Measurements from ENCODE around the gene CCSER1. TPM values are rescaled to one million over a fixed set of nuclear protein-coding genes. Genes with fewer than 3 reads are reported as not detected.

CCSER1 gene
- total and polyA plus RNA-seq, 2 of the 8 experiments (the other 6 are each of a cell fraction or from before 2014, with no cell fraction given): 0.26 to 0.84 TPM

DNA sequence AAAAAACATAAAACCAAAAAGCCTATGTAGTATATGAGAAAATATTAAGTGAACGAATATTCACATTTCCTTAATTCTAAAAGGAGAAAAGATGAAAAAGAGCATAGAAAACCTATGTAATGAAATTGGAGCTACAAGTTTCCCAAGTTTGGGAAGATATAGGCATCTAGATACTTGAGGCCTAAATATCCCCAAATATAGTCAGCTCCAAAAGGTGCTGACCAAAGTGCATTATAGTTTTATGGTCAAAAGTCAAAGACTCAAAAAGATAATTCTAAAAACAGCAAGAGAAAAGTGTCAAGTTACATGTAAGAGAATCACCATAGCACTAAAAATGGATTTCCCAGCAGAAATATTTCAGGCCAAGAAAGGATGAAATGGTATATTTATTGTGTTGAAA is 1502.9 kb downstream of the CCSER1 start:
- no peak overlapping the region for H2BK15ac ChIP-seq (ENCODE audit: low read length)
- no peak overlapping the region for H2BK120ac ChIP-seq (replicated peaks; ENCODE audit: low read depth, low read length)
- WGBS, 2 experiments (ENCODE audit: extremely low coverage in 1 of 2, insufficient coverage in 1 of 2, insufficient read length in 1 of 2, insufficient replicate concordance in 2 of 2, low coverage in 1 of 2, low lambda C conversion rate in 2 of 2, missing lambda C conversion rate in 1 of 2): 78% methylated on average over 1 of the region's 1 CpG; no CpG with 5 or more reads in 1 of the 2 experiments
- no peaks in the 10 kb centered on the region for H3K23me2 ChIP-seq (ENCODE audit: low read depth, low read length)
- no peaks in the 10 kb centered on the region for H3K79me1 ChIP-seq (ENCODE audit: low read depth, low read length)
- H4K91ac ChIP-seq (replicated peaks; ENCODE audit: insufficient read length, low read length): no peak overlapping the region
- no peak overlapping the region for H3K14ac ChIP-seq (ENCODE audit: insufficient read length)
- H3K9me3 ChIP-seq (ENCODE audit: insufficient read depth in 2 of 2, low read depth in 1 of 2, low read length in 1 of 2): no peaks in the 10 kb centered on the region
- H3K79me2 ChIP-seq (ENCODE audit: control insufficient read depth in 1 of 2, insufficient read depth in 2 of 2, low read length in 2 of 2): peaks cover 0 to 11% of the 10 kb centered on the region in 2 experiments; a peak in 3 of 4 replicates
- FAIRE-seq (no peak), DNase-seq (ENCODE audit: low read depth in 1 of 2, low spot score in 2 of 2) (no peak)
- no peak overlapping the region for H2BK20ac ChIP-seq (ENCODE audit: low read length)
- H2BK12ac ChIP-seq (ENCODE audit: low read depth, low read length): no peak overlapping the region
- no peak overlapping the region for H3K18ac ChIP-seq (ENCODE audit: extremely low read depth, low read length)
- no peak overlapping the region for H3K4me3 ChIP-seq (ENCODE audit: extremely low read depth in 1 of 4, insufficient read depth in 2 of 4, low read depth in 3 of 4, low read length in 4 of 4)
- peaks cover 0 to 11% (median 5%) of the 10 kb centered on the region in 4 experiments; a peak in 2 of 8 replicates for H3K36me3 ChIP-seq (ENCODE audit: control insufficient read depth in 2 of 4, insufficient read depth in 4 of 4, low read length in 3 of 4)
- H3K4ac ChIP-seq (replicated peaks; ENCODE audit: insufficient read length, low read depth, low read length): no peak overlapping the region
- H4K5ac ChIP-seq (ENCODE audit: insufficient read length, low read depth, low read length): no peak overlapping the region
- H2AK5ac ChIP-seq (ENCODE audit: low read depth, low read length): no peak overlapping the region
- TF ChIP-seq CTBP2 (IDR thresholded peaks at IDR 0.05; ENCODE audit: borderline replicate concordance, insufficient read depth, insufficient read length, low read length) (no peak), CEBPB (IDR thresholded peaks at IDR 0.05; ENCODE audit: low read depth, low read length) (no peak), EGR1 (IDR thresholded peaks at IDR 0.05; ENCODE audit: borderline replicate concordance, low read depth, low read length) (no peak), TEAD4 (IDR thresholded peaks at IDR 0.05; ENCODE audit: low read depth, low read length) (no peak), TBP (IDR thresholded peaks at IDR 0.05; ENCODE audit: low read depth, low read length) (no peak), HDAC6 (IDR thresholded peaks at IDR 0.05; ENCODE audit: low read depth, low read length) (no peak), RBBP5 (IDR thresholded peaks at IDR 0.05; ENCODE audit: borderline replicate concordance, low read depth, low read length) (no peak), CBX5 (IDR thresholded peaks at IDR 0.05; ENCODE audit: low read depth, low read length) (no peak), RXRA (IDR thresholded peaks at IDR 0.05; ENCODE audit: insufficient read depth, low read depth, low read length) (no peak), TAF1 (IDR thresholded peaks at IDR 0.05; ENCODE audit: low read depth, low read length) (no peak), KDM1A (IDR thresholded peaks at IDR 0.05; ENCODE audit: borderline replicate concordance, low read length) (no peak), SAP30 (IDR thresholded peaks at IDR 0.05; ENCODE audit: insufficient read depth, insufficient replicate concordance, low read length) (no peak), POU5F1 (IDR thresholded peaks at IDR 0.05; ENCODE audit: low read depth, low read length) (no peak), SIRT6 (IDR thresholded peaks at IDR 0.05; ENCODE audit: low read length) (no peak)
- TF ChIP-seq, protein P1, sequence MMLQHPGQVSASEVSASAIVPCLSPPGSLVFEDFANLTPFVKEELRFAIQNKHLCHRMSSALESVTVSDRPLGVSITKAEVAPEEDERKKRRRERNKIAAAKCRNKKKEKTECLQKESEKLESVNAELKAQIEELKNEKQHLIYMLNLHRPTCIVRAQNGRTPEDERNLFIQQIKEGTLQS (IDR thresholded peaks at IDR 0.05; ENCODE audit: insufficient read depth, low read depth, low read length): no peak
- no peak overlapping the region for H2AFZ ChIP-seq (ENCODE audit: low read length)
- H3K56ac ChIP-seq (replicated peaks; ENCODE audit: insufficient read length, low read depth, low read length): no peak overlapping the region
- no peaks in the 10 kb centered on the region for H3K27me3 ChIP-seq (replicated peaks in 1 of 4; ENCODE audit: control insufficient read depth in 3 of 4, extremely low read depth in 1 of 4, insufficient read depth in 3 of 4, low read length in 3 of 4)
- H3K9ac ChIP-seq (replicated peaks in 1 of 4; ENCODE audit: extremely low read depth in 1 of 4, low read depth in 3 of 4, low read length in 3 of 4): no peak overlapping the region
- H3K23ac ChIP-seq (ENCODE audit: insufficient read length): no peak overlapping the region
- H3K4me1 ChIP-seq (replicated peaks in 1 of 4; ENCODE audit: control insufficient read depth in 3 of 4, insufficient read depth in 4 of 4, low read length in 3 of 4): no peaks in the 10 kb centered on the region
- POLR2A ChIA-PET (ENCODE audit: partially characterized antibody): interaction anchor here (1.7 kb wide), 1 partner anchor 8 kb away, joined by 4 read pairs; no protein-coding TSS in a partner anchor
- no peaks in the 10 kb centered on the region for H4K20me1 ChIP-seq (replicated peaks in 1 of 2; ENCODE audit: control insufficient read depth in 1 of 2, insufficient read depth in 2 of 2, low read length in 2 of 2)
- no peak overlapping the region for H4K8ac ChIP-seq (ENCODE audit: extremely low read depth, insufficient read depth, low read length)
- no peak overlapping the region for H3K4me2 ChIP-seq (ENCODE audit: insufficient read depth in 1 of 2, low read depth in 2 of 2, low read length in 2 of 2)
- CTCF ChIA-PET (ENCODE audit: partially characterized antibody): no interaction called here
- no peak overlapping the region for H3K27ac ChIP-seq (ENCODE audit: low read depth, low read length)
- no peak overlapping the region for H2BK5ac ChIP-seq (ENCODE audit: low read depth, low read length)
